GM18873 (cell line): ENCODE results near the gene GOLGA8K.
"Not testable (repeated sequence)": the region's sequence is repeated elsewhere in the genome, so short reads cannot be mapped to it uniquely, and the experiment has no call there.

Source experiments
- ATAC-seq: cut with Tn5 transposase; IDR thresholded peaks from one replicate; pipeline ENCODE4 v1.9.1; 2021; ENCODE audit warnings: mild to moderate bottlenecking, moderate library complexity, moderate number of reproducible peaks; ENCODE audit not compliant: unreplicated experiment, low FRiP score

Gene GOLGA8K

DNA sequence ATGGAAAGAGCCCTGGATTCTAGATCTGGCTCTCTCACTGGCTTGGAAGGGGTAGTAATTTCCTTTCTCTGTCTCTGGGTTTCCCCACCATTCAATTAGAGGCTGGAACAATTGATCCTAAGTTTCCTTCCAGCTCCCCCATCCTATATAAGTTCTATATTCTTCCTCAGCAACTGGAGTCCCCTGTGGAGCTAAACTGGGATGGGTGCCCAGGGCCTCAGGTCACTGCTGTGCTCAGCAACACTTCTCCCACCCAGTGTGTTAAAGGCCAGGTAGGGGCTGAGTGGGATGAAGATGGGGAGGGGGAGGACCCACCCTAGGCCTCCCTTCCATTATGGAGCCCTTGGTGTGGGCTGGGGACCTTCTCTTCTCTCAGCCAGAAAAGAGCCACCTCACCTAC is 46.2 kb downstream of the GOLGA8K start:
- not testable (repeated sequence) for ATAC-seq

DNA sequence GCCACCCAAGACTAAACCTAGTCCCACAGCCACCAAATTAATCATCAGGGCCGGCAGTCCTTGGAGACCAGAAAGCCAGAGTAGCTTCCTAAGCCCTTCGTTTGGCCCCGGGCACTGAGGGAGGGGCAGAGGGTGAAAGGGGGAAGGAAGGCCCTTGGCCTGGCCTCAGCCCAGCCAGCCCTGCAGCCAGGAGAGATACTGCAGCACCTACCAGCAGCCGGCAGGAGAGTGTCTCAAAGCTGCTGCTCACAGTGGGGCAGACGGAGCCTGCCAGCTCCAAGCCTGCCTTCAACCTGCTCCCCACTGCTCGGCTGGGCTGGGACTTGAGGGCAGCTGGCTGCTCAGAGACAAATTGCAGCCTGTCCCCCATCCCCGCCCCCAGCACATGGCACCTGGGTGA is 50.3 kb downstream of the GOLGA8K start:
- not testable (repeated sequence) for ATAC-seq

DNA sequence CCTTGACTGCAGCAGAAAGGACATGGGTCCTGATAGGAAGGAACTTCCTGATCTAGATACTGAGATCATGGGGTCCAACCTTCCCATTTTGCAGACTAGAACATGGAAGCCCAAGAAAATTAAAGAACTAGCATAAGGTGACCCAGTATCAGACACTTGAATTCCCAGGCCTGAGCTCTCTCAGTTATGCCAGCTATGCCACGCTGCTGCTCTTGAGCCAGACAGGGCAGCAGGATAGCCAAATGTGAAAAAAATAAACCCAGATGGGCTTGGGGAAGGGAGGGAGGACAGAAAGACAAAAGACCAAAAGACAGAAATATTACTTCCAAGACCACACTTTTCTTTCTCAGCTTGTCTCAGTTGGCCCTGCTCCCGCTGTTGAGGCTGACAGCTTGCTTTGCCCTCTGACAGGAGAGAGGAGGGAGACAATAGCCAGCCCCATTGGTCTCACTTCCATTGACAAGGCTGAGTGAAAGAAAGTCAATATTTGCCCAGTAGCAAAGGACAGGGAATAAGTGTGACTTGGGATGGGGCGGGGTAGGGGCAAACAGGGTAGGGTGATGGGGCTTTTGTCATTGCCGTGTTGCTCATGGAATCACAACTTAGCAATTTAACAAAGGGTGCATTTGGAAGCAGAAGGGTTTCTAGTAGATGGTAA is 52.4 kb downstream of the GOLGA8K start:
- not testable (repeated sequence) for ATAC-seq

DNA sequence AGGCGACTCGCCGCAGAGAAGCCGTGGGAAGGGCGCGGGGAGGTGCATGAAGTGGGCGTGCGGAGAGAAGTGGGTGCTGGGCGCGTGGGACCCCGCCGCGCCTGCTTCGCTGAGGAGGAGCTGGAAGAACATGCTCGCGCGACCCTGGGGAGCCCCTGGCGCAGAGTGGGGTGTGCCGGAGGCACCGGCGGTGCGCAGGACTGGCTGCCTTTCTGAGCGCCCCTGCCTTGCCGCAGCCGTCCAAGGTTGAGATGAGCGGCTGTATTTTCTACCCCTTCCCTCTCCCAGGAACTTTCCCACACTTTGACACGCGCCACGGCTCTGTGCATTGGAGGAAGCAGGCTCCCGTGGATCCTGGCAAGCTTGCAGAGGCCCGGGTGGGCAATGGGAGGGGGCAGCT is 56.1 kb downstream of the GOLGA8K start:
- not testable (repeated sequence) for ATAC-seq

DNA sequence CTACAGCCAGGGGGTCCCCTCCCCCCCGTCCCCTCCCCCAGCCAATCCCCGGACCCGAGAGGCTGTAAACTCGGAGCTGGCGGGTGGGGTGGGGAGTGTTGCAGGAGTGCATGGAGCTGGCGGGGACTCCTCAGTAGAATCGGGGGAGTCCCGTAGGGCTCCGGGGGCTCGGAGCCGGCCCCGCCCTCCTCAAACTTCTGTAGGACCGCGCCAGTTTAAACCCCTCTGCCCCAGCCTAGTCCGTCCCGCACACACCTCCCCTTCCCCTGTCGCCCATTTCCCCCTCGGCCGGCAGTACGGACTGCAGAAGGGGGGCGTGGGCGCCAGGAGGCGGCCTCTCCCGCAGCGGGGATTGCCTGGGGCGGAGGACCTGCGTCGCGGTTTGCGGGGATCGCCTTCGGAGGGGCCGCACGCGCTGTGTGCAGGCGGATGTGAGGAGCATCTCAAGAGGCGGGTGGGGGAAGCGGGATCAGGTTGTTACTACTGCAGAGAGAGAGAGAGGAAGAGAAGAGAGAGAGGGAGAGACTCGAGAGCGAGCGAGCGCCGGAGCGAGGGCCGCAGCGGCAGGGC is 57.0 kb downstream of the GOLGA8K start:
- not testable (repeated sequence) for ATAC-seq

DNA sequence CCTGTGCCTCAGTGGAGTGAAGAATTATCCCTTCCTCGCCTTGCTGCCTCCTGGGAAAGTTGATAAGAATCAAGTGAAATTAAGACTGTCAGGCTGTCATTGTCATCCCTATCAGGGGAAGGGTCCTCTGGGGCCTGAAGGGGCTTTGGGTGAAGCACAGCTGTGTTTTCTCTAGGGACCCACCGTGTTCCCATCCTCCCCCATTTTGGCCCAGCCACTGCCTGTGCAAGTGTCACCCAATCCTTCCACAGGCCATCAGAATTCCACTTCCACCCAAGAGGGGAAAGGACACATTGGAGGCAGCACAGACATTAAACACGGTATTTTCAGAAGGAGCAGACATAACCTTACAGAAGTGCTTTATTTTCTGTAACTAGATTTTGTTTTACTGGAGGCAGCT is 59.2 kb downstream of the GOLGA8K start:
- ATAC-seq = not testable (repeated sequence)
